NOMO-1 treated with DMSO at 0.1 percent for 48 hours (cell line): ENCODE measurements around the gene EXOC4.
"Not testable (repeated sequence)": the region's sequence is repeated elsewhere in the genome, so short reads cannot be mapped to it uniquely, and the experiment has no call there.

Experiments used
- DNase-seq: peaks from one replicate; lab custom pipeline; 2025; ENCODE audit not compliant: unreplicated experiment; lab: John Stamatoyannopoulos, UW

The EXOC4 gene

DNA sequence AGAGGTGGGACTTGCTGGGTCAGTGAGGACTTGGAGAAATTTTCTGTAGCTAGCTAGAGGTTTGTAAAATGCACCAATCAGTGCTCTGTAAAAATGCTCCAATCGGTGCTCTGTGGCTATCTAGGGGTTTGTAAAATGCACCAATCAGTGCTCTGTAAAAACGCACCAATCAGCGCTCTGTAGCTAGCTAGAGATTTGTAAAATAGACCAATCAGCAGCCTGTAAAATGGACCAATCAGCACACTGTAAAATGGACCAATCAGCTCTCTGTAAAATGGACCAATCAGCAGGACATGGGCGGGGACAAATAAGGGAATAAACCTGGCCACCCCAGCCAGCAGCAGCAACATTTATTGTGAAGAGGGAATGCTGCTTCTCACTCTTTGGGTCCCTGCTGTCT is 526.7 kb downstream of the EXOC4 start:
- DNase-seq = not testable (repeated sequence)

DNA sequence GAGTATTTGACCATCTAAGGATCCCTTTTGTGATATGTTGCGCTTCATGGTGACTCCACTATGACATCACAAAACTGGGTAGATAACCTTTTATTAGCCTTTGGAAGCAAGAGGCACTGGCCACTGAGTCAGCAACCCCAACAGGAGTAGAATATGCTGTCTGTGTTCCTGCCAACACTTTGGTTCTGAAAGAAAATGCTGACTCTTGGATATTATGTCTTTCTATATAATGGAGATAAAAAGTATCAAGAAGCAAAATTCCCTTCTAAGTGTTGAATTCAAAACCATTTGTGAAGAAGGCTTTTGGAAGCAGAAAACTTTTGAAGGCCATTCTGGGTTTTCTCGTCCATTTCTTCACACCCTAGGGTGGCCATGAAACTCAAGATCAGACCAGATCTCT is 528.0 kb downstream of the EXOC4 start:
- no peak for DNase-seq

DNA sequence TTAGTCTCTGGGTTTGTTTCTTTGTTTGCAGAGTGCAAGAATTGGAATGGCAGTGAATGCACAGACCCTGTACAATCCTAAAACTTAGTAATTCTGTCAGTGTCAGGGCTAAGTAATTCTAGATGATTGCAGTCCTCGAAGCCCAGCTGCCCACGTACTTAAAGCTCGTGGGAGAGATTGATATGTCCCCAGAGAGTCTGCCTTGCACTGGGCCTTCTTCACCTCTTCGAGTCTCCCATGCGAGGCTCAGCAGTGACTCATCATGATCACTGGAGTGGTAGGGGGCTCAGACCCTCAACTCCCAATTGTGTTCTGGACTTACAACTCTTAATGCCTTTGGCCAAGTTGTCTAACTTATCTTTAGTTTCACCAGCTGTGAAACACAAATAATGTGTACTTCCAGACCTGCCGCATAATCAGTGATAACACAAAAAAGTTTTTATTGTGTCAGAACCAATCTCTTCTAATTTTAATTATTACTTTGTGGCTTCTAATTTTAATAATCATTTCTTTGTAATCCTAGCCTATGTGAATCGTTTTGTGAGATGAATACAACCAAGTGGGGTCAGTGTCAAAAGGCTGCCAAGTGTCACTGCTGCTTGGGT is 528.7 kb downstream of the EXOC4 start:
- no peak for DNase-seq

GRCh38 chr7:133782470-133782869 is 529.6 kb downstream of the EXOC4 start:
- no peak for DNase-seq

DNA sequence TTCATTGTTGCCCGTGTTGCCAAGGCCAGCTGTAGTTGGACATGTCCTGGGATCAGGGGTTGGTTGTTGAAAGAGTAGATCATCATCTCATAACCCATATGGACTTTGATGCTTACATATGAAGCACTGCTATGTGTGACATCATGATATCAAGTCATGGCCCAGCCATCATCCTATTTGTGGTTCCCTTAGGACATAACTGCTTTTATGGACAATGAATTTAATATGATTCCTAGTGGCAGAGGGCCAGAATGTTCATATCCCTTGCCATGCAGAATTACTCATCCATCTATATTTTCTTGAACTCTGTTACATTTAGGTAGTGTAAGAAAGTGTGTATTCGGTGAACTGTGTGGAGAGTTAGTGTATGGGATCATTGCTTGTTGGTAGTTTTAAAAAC is 530.4 kb downstream of the EXOC4 start:
- DNase-seq = no peak

DNA sequence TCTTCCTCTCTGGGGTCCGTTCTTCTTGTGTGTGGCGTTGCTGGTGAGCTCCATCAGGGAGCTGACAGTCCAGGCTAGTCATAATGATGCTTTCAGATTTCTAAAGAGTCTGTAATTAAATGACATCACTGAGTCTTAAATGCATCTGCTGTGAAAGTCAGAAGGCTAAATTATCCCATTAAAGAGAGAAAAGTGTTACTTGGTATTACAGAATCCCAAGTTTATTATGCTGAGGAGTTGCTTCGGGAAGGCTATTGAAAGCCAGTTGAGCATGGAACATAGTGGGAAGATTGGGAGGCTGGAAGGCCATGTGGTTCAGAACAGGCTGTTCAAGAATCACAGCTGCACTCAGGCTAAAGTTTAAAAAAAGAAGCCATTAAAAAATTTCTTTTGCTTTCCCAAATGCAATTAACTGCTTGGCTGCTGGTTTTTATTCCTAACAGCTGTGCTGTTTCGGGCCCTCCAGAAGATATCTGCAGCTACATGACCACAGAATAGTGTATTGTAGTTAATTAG is 531.7 kb downstream of the EXOC4 start:
- no peak for DNase-seq

DNA sequence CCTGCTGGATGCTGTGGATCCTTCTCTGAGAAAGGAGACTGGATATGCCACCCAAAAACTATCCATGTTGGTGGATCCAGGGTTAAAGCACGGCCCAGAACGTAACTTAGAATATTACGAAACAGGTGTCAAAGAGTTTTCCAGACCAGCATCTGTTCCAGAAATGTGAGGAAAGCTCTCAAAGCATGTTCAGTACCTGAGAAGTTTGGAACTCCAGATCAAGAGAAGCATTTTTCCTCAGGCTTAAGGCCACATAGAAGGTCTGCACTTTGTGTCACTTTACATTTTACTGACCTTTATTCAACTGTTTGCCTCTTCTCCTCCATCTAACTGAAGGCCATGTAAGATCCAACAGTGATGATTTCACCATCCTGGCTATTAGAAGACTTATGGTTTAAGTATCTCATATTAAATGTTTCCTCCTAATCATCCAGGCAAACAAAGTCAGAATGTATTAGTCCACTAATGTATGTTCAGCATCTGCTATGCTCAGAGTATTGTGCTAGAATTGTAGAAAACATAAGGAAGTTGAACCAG is 533.6 kb downstream of the EXOC4 start:
- DNase-seq = no peak

GRCh38 chr7:133789974-133790373 is 537.1 kb downstream of the EXOC4 start:
- DNase-seq = no peak

GRCh38 chr7:133790911-133791310 is 538.0 kb downstream of the EXOC4 start:
- DNase-seq = no peak

DNA sequence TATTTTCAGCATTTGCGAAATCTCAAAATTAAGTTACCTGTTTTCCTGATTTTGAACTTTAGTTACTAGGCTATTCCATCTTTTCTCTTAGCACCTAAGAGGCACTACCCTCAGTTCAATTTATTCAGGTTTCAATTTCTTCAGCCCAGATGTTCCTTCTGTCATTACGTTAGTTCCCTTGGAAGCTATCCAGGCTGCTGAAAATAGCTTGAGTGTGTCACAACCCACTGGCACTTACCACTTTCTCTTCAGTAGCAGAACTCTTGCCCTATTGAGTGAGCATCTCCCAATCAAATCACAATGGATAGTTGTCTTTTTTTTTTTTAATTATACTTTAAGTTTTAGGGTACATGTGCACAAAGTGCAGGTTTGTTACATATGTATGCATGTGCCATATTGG is 541.6 kb downstream of the EXOC4 start:
- DNase-seq = no peak

DNA sequence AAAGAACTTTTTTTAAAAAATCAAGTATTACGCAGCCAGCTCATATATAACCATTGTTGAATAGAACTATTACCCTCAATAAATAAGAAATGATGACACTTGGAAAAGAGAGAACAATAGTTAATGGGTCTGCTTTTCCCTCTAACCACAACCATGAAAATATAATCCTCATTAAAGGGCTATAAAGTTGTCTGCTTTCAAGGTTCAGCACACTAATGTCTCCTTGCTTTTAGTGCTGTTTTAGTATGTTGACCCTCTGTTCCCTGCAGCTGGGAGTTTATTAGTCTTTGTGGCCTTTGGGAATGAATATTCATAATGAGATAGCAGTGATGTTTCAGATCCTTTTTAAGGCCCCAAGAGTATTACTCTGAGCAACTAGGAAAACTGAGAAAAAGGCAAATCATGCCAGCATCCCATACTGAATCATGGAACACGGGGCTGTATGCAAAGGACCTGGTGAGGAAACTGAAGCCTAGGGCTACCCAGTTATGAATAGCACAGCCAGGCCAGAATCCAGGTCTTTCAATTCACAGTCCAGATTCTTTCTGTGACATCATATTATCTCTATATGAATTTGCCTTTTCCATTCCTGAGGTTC is 542.3 kb downstream of the EXOC4 start:
- no peak for DNase-seq

DNA sequence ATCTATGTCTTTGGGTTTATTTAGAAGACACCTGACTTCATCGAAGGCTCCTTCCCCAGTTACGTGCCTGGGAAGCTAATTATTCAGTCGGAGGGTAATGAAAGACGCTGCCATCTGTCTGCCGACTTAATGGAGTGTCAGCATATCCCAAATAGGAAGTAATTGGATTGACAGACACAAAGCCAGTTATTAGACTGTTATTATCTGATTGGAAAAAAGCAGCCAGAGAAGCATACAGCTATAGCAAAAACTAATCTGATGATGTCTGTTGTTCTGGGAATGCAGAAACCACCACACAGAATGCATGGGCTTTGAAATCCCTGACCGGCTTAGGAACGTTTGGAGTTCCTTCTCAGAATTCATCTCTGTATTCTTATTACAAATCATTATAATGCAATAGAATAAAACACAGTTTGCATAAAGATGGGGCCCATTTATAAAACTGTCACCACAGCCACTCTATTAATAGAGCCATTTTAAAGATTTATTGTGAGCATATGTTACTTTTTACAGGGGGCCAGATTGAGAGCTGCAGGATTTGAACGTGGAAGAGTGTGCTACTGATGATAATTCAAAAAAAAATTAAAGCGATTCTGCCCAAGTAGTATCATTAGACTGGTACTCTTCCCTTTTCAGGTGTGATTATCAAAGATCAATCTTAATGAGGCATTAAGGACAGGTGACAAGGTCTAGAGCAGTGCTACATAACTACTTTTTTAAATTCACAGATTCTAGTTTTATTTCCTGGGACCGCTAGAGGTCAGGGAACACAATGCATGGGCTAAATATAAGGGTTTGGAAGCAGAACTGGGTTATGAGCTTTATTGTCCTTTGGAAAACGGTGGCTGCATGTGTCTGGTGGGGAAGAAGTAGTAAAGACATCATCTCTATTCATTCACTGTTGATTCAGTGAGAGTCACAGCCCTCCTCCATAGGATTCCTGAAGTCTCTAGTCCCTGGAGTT is 544.2 kb downstream of the EXOC4 start:
- no peak for DNase-seq

- no peak for DNase-seq
These were observed 545.1 kb downstream of the EXOC4 start for GRCh38 chr7:133797818-133798520.

DNA sequence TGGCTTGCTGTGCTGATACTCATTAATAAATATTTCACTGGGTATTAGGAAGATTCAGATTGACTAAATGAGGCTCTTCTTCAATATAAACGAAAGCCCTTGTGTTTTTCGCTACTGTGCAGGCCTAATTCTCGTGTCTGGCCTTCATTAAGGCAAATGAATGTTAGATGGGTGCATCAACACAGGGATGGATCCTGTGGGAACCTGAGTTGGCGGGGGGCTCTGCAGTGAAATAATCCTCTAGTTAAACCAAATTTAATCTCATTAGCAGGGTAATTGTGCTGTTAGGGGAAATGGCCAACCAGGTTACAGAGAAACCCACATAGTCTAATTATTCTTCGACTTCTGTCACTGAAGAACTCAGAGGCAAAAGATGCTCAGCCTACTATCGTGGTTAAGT is 548.5 kb downstream of the EXOC4 start:
- no peak for DNase-seq

DNA sequence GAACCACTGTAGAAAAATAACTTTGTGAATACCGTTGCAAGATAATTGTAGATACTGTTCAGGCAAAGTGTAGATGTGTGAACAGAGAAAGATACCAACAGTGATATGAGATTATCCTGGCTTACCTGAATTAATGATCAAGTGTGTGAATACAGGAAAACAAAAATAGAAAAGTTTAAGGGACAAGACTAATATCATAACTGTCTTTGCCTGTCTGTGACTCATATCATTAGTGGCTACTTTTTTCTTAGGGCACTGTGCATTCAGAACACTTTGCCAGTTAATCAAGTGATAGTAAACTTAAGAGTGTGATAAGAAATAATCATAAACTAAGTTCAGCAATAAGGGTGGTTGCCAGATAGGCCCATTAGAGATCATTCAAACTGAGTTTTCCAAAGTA is 551.2 kb downstream of the EXOC4 start:
- no peak for DNase-seq

GRCh38 chr7:133805426-133805825 is 552.5 kb downstream of the EXOC4 start:
- DNase-seq = no peak

DNA sequence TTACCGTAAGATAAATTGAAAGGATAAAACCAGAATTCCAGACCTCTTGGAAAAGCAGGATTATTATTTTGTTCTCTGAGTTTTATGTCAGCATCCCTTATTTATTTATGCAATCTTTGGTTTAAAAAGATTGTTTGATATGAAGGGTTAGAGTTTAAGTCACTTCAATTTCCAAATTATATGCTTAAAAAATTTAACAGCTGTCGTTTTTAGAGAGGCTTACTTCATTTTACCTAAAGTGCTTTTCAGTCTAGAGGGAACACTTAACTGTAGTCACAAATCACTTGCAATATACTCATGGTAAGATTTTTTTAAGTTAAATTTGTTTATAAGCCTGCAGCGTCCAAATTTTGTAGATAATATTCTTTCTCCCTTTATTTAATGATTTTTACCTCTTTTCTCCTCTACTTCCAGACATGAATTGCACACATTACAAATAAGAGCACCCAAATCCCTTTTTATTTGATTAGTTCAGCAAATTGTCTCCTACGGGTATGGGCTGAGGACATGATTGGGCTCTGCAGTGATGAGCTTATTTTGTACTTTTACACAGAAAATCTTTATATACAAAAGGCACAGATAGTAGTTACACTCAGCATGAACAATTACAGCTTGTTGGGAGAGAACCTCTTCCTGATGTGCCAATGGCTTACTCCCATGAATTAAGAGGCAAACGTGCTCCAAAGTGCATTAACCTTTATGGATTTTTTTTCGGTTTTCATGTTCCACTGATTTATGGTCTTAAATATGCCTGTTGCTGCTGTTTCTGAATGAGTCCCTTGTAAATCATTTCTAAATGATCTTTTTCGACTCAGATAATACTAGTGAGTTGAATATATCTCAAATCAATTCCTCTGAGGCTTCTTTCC is 555.0 kb downstream of the EXOC4 start:
- no peak for DNase-seq

GRCh38 chr7:133808493-133808866 is 555.6 kb downstream of the EXOC4 start:
- DNase-seq = no peak

- DNase-seq = no peak
These were observed 560.0 kb downstream of the EXOC4 start for GRCh38 chr7:133812877-133813276.

DNA sequence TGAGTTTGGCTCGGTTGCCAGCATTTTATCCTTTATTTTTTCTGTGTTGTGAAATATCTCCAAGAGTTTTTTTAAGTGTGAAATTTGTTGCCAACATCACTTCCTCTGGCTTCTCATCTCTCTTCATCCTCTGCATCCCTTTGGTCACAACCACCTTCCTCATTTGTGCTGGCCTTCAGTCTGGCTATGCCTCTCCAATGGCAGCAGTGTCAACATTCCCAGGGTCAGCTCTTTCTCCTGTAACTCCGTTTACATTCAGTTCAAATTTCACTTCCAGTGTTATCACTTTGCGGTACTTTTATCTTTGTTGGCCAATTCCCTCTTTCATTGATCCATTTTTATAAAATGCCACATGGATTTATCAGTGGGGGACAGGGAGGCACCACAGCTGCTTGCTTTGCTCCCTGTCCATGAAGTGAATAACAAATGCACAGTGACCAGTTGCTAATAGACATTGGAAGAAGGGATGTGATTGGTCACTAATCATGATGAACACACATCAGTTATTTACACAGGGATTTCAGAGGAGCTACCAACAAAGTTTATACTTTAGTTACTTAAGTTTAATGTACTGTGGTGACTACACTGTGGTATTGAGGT is 562.8 kb downstream of the EXOC4 start:
- no peak for DNase-seq
